Nucleus accumbens (tissue), 56 donors: ENCODE data around the gene ACTC1.
"Not testable (repeated sequence)": the region's sequence is repeated elsewhere in the genome, so short reads cannot be mapped to it uniquely, and the experiment has no call there.

ENCODE experiments used
- DNase-seq, 56 donors: peaks; one replicate each; lab custom pipeline; 2025; lab: John Stamatoyannopoulos, UW

Gene ACTC1

GRCh38 chr15:34795267-34796081 lies at the start of gene ACTC1:
Gene ACTC1 (minus strand): TSS chr15:34795549. CDS start chr15:34794808, 741 bp downstream.
- peak in 8 of 56 donors; percentile 4 to 56 (median 17) for DNase-seq

GRCh38 chr15:34841262-34841725 lies 45.9 kb upstream of the ACTC1 start:
- peak in 1 of 56 donors; percentile 13 for DNase-seq

- no peak for DNase-seq
Measured at GRCh38 chr15:34838282-34838681, 42.9 kb upstream of the ACTC1 start.

GRCh38 chr15:34837246-34838016 lies 42.1 kb upstream of the ACTC1 start:
- DNase-seq: no peak

GRCh38 chr15:34828145-34828911 lies 33.0 kb upstream of the ACTC1 start:
- DNase-seq: no peak

GRCh38 chr15:34821831-34822230 lies 26.5 kb upstream of the ACTC1 start:
- no peak for DNase-seq

GRCh38 chr15:34820110-34820509 lies 24.8 kb upstream of the ACTC1 start:
- no peak for DNase-seq

GRCh38 chr15:34818526-34818925 lies 23.2 kb upstream of the ACTC1 start:
- DNase-seq: no peak

GRCh38 chr15:34815836-34816235 lies 20.5 kb upstream of the ACTC1 start:
- DNase-seq: no peak

GRCh38 chr15:34813446-34814190 lies 18.3 kb upstream of the ACTC1 start:
- no peak for DNase-seq

GRCh38 chr15:34812868-34813365 lies 17.6 kb upstream of the ACTC1 start:
- not testable (repeated sequence) for DNase-seq

- no peak for DNase-seq
Measured at GRCh38 chr15:34812369-34812768, 17.0 kb upstream of the ACTC1 start.

GRCh38 chr15:34810443-34811129 lies 15.2 kb upstream of the ACTC1 start:
- DNase-seq: no peak

GRCh38 chr15:34809186-34809585 lies 13.8 kb upstream of the ACTC1 start:
- no peak for DNase-seq

GRCh38 chr15:34808016-34808415 lies 12.7 kb upstream of the ACTC1 start:
- DNase-seq: no peak

GRCh38 chr15:34807241-34807640 lies 11.9 kb upstream of the ACTC1 start:
- DNase-seq: not testable (repeated sequence)

- no peak for DNase-seq
Measured at GRCh38 chr15:34804776-34805175, 9.4 kb upstream of the ACTC1 start.

GRCh38 chr15:34804113-34804512 lies 8.8 kb upstream of the ACTC1 start:
- DNase-seq: no peak
